PC-3 (cell line): ENCODE measurements around the gene PDCD11.

Experiments
- EZH2 ChIP-seq: fragments of 300-600 bp; sonication (generic); IDR thresholded peaks from one replicate; pipeline ENCODE4 v1.6.1; 2017; ENCODE audit warnings: antibody characterized with exemption, mild to moderate bottlenecking, low read length; ENCODE audit not compliant: unreplicated experiment
- EZH2phosphoT487 ChIP-seq: fragments of 300-600 bp; sonication (generic); IDR thresholded peaks from 2 replicates; pipeline ENCODE4 v1.6.1; 2018; ENCODE audit warnings: mild to moderate bottlenecking, antibody characterized with exemption, low read length, borderline replicate concordance
- TF ChIP-seq, protein P1 (sequence below): fragments of 300-600 bp; sonication (generic); conservative IDR thresholded peaks from 2 replicates; pipeline ENCODE4 v1.5.1; 2017; ENCODE audit warnings: antibody characterized with exemption, low read depth, mild to moderate bottlenecking, low read length

DNA sequence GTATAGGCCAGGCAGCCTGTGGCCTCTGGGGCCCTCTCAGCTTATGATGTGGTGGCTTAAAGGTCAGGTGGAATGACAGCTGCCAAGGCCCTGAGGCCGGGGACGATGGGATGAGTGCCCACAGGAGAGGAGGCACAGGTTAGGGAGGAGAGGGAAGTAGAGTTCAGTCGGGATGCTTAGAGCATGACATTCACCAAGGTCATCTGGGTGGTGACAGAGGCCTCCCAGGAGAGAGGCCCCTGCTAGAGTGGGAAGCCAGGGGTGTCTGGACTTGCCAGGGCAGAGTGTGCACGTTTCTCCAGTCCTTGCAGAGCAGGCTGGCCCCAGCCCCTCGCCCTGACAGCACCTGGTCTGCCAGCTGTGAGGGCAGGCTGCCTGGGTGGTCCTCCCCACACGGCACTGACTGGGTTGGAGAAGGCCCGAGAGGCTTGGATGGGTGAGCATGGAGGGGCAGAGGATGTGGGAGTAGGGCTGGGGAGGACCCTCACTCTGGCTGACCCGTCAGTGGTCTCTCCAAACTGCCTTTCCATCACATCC lies 60.8 kb downstream of the PDCD11 start:
- TF ChIP-seq EZH2phosphoT487 = no peak
- TF ChIP-seq, protein P1, sequence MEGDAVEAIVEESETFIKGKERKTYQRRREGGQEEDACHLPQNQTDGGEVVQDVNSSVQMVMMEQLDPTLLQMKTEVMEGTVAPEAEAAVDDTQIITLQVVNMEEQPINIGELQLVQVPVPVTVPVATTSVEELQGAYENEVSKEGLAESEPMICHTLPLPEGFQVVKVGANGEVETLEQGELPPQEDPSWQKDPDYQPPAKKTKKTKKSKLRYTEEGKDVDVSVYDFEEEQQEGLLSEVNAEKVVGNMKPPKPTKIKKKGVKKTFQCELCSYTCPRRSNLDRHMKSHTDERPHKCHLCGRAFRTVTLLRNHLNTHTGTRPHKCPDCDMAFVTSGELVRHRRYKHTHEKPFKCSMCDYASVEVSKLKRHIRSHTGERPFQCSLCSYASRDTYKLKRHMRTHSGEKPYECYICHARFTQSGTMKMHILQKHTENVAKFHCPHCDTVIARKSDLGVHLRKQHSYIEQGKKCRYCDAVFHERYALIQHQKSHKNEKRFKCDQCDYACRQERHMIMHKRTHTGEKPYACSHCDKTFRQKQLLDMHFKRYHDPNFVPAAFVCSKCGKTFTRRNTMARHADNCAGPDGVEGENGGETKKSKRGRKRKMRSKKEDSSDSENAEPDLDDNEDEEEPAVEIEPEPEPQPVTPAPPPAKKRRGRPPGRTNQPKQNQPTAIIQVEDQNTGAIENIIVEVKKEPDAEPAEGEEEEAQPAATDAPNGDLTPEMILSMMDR = no peak
- no peak for TF ChIP-seq EZH2
